NCI-H1048 (cell line): ENCODE data around the gene AACS.
"Not testable (repeated sequence)": the region's sequence is repeated elsewhere in the genome, so short reads cannot be mapped to it uniquely, and the experiment has no call there.

Experiments
- DNase-seq: peaks from one replicate; lab custom pipeline; 2025; lab: John Stamatoyannopoulos, UW

AACS gene

GRCh38 chr12:125057708-125058107 lies 7.5 kb upstream of the AACS start:
- DNase-seq: no peak

GRCh38 chr12:125061229-125061628 lies 4.0 kb upstream of the AACS start:
- no peak for DNase-seq

GRCh38 chr12:125063522-125063921 lies 1.7 kb upstream of the AACS start:
- not testable (repeated sequence) for DNase-seq

GRCh38 chr12:125064492-125064891 lies 743 bp upstream of the AACS start:
- DNase-seq: no peak

- DNase-seq: no peak
Measured at GRCh38 chr12:125065919-125066570, 810 bp downstream of the AACS start.

GRCh38 chr12:125068391-125068790 lies 3.2 kb downstream of the AACS start:
- no peak for DNase-seq

- DNase-seq: no peak
Measured at GRCh38 chr12:125069616-125070015, 4.4 kb downstream of the AACS start.

GRCh38 chr12:125070112-125070511 lies 4.9 kb downstream of the AACS start:
- DNase-seq: no peak

- DNase-seq: no peak
Measured at GRCh38 chr12:125070661-125071390, 5.6 kb downstream of the AACS start.

GRCh38 chr12:125071456-125071855 lies 6.2 kb downstream of the AACS start:
- peak; percentile 74 for DNase-seq

GRCh38 chr12:125072496-125072895 lies 7.3 kb downstream of the AACS start:
- DNase-seq: no peak

- not testable (repeated sequence) for DNase-seq
Measured at GRCh38 chr12:125074294-125074693, 9.1 kb downstream of the AACS start.

GRCh38 chr12:125076103-125076502 lies 10.9 kb downstream of the AACS start:
- no peak for DNase-seq

- DNase-seq: no peak
Measured at GRCh38 chr12:125079084-125079483, 13.8 kb downstream of the AACS start.

- no peak for DNase-seq
Measured at GRCh38 chr12:125079648-125080645, 14.7 kb downstream of the AACS start.

GRCh38 chr12:125081427-125081826 lies 16.2 kb downstream of the AACS start:
- no peak for DNase-seq

GRCh38 chr12:125083072-125083471 lies 17.8 kb downstream of the AACS start:
- DNase-seq: no peak

- not testable (repeated sequence) for DNase-seq
Measured at GRCh38 chr12:125088199-125088598, 23.0 kb downstream of the AACS start.

GRCh38 chr12:125089083-125089482 lies 23.8 kb downstream of the AACS start:
- no peak for DNase-seq

- DNase-seq: no peak
Measured at GRCh38 chr12:125089626-125090025, 24.4 kb downstream of the AACS start.

GRCh38 chr12:125090437-125090836 lies 25.2 kb downstream of the AACS start:
- no peak for DNase-seq

- no peak for DNase-seq
Measured at GRCh38 chr12:125091401-125091800, 26.2 kb downstream of the AACS start.
